ENCODE results near the gene PCDHAC2.

The PCDHAC2 gene

GRCh38 chr5:140992828-140993227, 26.6 kb downstream of the PCDHAC2 start:
- Histone ChIP-seq H3K79me2 (ENCODE audit: low read length) (no peaks in the 10 kb centered on the region), H3K27me3 (ENCODE audit: low read depth, low read length) (no peaks in the 10 kb centered on the region), H3K9me3 (ENCODE audit: insufficient read depth, low read length) (no peaks in the 10 kb centered on the region), H3K36me3 (replicated peaks; ENCODE audit: low read depth, low read length) (no peaks in the 10 kb centered on the region), H3K9ac (ENCODE audit: low read length) (no peak overlapping the region), H3K4me2 (ENCODE audit: low read length) (no peak overlapping the region), H4K20me1 (ENCODE audit: insufficient read depth, low read length) (no peaks in the 10 kb centered on the region), H2AFZ (ENCODE audit: low read depth, low read length) (no peak overlapping the region), H3K4me3 (ENCODE audit: low read length) (no peak overlapping the region), H3K27ac (ENCODE audit: low read length) (no peak overlapping the region), H3K4me1 (ENCODE audit: low read length) (no peaks in the 10 kb centered on the region)
- no peak for TF ChIP-seq EZH2phosphoT487 (IDR thresholded peaks at IDR 0.05; ENCODE audit: low read depth)
- TF ChIP-seq, protein P1, sequence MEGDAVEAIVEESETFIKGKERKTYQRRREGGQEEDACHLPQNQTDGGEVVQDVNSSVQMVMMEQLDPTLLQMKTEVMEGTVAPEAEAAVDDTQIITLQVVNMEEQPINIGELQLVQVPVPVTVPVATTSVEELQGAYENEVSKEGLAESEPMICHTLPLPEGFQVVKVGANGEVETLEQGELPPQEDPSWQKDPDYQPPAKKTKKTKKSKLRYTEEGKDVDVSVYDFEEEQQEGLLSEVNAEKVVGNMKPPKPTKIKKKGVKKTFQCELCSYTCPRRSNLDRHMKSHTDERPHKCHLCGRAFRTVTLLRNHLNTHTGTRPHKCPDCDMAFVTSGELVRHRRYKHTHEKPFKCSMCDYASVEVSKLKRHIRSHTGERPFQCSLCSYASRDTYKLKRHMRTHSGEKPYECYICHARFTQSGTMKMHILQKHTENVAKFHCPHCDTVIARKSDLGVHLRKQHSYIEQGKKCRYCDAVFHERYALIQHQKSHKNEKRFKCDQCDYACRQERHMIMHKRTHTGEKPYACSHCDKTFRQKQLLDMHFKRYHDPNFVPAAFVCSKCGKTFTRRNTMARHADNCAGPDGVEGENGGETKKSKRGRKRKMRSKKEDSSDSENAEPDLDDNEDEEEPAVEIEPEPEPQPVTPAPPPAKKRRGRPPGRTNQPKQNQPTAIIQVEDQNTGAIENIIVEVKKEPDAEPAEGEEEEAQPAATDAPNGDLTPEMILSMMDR (IDR thresholded peaks at IDR 0.05; ENCODE audit: low read depth, low read length): no peak

DNA sequence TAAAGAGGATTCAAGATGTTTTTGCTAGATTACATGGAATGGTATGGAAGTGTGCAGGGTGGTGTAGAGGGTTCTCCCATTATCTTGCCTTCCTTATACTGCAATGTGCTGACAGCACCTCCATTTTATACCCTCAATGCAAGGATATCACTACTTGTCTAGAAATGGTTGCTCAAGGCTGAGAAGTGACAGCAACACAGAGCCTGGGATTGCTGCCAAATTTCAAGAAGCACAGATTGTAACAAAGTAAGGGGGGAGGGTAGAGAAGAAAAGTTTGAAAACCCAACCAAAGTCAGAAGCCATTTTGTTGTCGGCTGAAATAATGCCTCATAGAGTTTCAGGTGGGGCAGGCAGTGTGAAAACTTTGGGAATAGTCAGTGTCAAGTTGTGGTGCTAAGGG, 29.8 kb downstream of the PCDHAC2 start:
- no peak overlapping the region for H3K4me2 ChIP-seq (ENCODE audit: low read length)
- no peaks in the 10 kb centered on the region for H3K36me3 ChIP-seq (replicated peaks; ENCODE audit: low read depth, low read length)
- no peaks in the 10 kb centered on the region for H3K4me1 ChIP-seq (ENCODE audit: low read length)
- H3K4me3 ChIP-seq (ENCODE audit: low read length): no peak overlapping the region
- H3K27ac ChIP-seq (ENCODE audit: low read length): no peak overlapping the region
- TF ChIP-seq, protein P1 (IDR thresholded peaks at IDR 0.05; ENCODE audit: low read depth, low read length): no peak
- TF ChIP-seq EZH2phosphoT487 (IDR thresholded peaks at IDR 0.05; ENCODE audit: low read depth): no peak
- H3K9ac ChIP-seq (ENCODE audit: low read length): no peak overlapping the region
- no peaks in the 10 kb centered on the region for H4K20me1 ChIP-seq (ENCODE audit: insufficient read depth, low read length)
- H3K27me3 ChIP-seq (ENCODE audit: low read depth, low read length): no peaks in the 10 kb centered on the region
- H2AFZ ChIP-seq (ENCODE audit: low read depth, low read length): no peak overlapping the region
- no peaks in the 10 kb centered on the region for H3K9me3 ChIP-seq (ENCODE audit: insufficient read depth, low read length)
- H3K79me2 ChIP-seq (ENCODE audit: low read length): no peaks in the 10 kb centered on the region

GRCh38 chr5:140998921-140999410, 32.7 kb downstream of the PCDHAC2 start:
- no peaks in the 10 kb centered on the region for H4K20me1 ChIP-seq (ENCODE audit: insufficient read depth, low read length)
- no peak overlapping the region for H2AFZ ChIP-seq (ENCODE audit: low read depth, low read length)
- no peaks in the 10 kb centered on the region for H3K27me3 ChIP-seq (ENCODE audit: low read depth, low read length)
- no peak overlapping the region for H3K4me3 ChIP-seq (ENCODE audit: low read length)
- no peak overlapping the region for H3K4me2 ChIP-seq (ENCODE audit: low read length)
- H3K27ac ChIP-seq (ENCODE audit: low read length): no peak overlapping the region
- no peaks in the 10 kb centered on the region for H3K9me3 ChIP-seq (ENCODE audit: insufficient read depth, low read length)
- no peak overlapping the region for H3K9ac ChIP-seq (ENCODE audit: low read length)
- no peaks in the 10 kb centered on the region for H3K79me2 ChIP-seq (ENCODE audit: low read length)
- H3K4me1 ChIP-seq (ENCODE audit: low read length): no peaks in the 10 kb centered on the region
- H3K36me3 ChIP-seq (replicated peaks; ENCODE audit: low read depth, low read length): no peaks in the 10 kb centered on the region
- TF ChIP-seq, protein P1 (IDR thresholded peaks at IDR 0.05; ENCODE audit: low read depth, low read length): no peak
- no peak for TF ChIP-seq EZH2phosphoT487 (IDR thresholded peaks at IDR 0.05; ENCODE audit: low read depth)

DNA sequence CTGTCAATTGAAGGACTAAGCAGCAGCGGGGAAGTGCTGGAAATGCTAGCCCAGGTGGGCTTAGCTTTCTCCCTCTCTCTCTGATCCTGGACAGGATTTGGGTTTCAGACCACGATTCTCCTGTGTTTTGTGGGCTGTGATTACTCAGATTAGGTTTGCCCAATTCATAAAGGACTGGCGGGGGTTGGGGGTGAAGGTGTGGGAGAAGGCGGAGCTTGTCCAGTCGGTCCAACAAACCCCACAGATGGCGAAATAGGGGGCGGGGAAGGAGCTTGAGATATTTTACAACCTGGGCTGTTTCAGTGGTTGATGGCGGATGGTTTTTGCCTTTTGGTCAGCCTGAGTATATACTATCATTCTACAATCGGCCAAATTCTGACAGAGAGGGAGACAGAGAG, 35.2 kb downstream of the PCDHAC2 start:
- TF ChIP-seq, protein P1 (IDR thresholded peaks at IDR 0.05; ENCODE audit: low read depth, low read length): no peak
- no peak for TF ChIP-seq EZH2phosphoT487 (IDR thresholded peaks at IDR 0.05; ENCODE audit: low read depth)
- no peak overlapping the region for H3K27ac ChIP-seq (ENCODE audit: low read length)
- no peaks in the 10 kb centered on the region for H3K36me3 ChIP-seq (replicated peaks; ENCODE audit: low read depth, low read length)
- H3K4me1 ChIP-seq (ENCODE audit: low read length): no peaks in the 10 kb centered on the region
- H3K4me2 ChIP-seq (ENCODE audit: low read length): no peak overlapping the region
- H3K9me3 ChIP-seq (ENCODE audit: insufficient read depth, low read length): no peaks in the 10 kb centered on the region
- H3K79me2 ChIP-seq (ENCODE audit: low read length): no peaks in the 10 kb centered on the region
- H2AFZ ChIP-seq (ENCODE audit: low read depth, low read length): no peak overlapping the region
- no peak overlapping the region for H3K4me3 ChIP-seq (ENCODE audit: low read length)
- no peaks in the 10 kb centered on the region for H4K20me1 ChIP-seq (ENCODE audit: insufficient read depth, low read length)
- H3K9ac ChIP-seq (ENCODE audit: low read length): no peak overlapping the region
- no peaks in the 10 kb centered on the region for H3K27me3 ChIP-seq (ENCODE audit: low read depth, low read length)

Measured in OCI-LY3 (cell line).